GM11168 (cell line): Measurements from ENCODE around the gene CNIH3.
"Not testable (repeated sequence)": the region's sequence is repeated elsewhere in the genome, so short reads cannot be mapped to it uniquely, and the experiment has no call there.

Source experiments
- in situ Hi-C: fragments of 300-500 bp; cut with MboI; formaldehyde crosslinking; loops from one replicate; pipeline ENCODE4 v1.12.0; 2022; ENCODE audit warnings: low sequenced_read_pairs; ENCODE audit not compliant: unreplicated experiment

Gene CNIH3

GRCh38 chr1:224710196-224710595 is 94.1 kb downstream of the CNIH3 start:
- in situ Hi-C loops: no loop called here

- in situ Hi-C loops: not testable (repeated sequence)
Observed at GRCh38 chr1:224711231-224711756, 95.2 kb downstream of the CNIH3 start.

- in situ Hi-C loops: no loop called here
Observed at GRCh38 chr1:224711876-224712275, 95.8 kb downstream of the CNIH3 start.

- in situ Hi-C loops: no loop called here
Observed at GRCh38 chr1:224713228-224713627, 97.1 kb downstream of the CNIH3 start.

GRCh38 chr1:224714553-224714952 is 98.4 kb downstream of the CNIH3 start:
- in situ Hi-C loops: no loop called here

- in situ Hi-C loops: no loop called here
Observed at GRCh38 chr1:224718470-224719053, 102.4 kb downstream of the CNIH3 start.

- in situ Hi-C loops: no loop called here
Observed at GRCh38 chr1:224719716-224720115, 103.6 kb downstream of the CNIH3 start.

GRCh38 chr1:224720216-224720615 is 104.1 kb downstream of the CNIH3 start:
- in situ Hi-C loops: no loop called here

GRCh38 chr1:224721000-224721399 is 104.9 kb downstream of the CNIH3 start:
- in situ Hi-C loops: no loop called here

- in situ Hi-C loops: no loop called here
Observed at GRCh38 chr1:224722838-224723237, 106.7 kb downstream of the CNIH3 start.

- in situ Hi-C loops: no loop called here
Observed at GRCh38 chr1:224724566-224724965, 108.4 kb downstream of the CNIH3 start.

- in situ Hi-C loops: no loop called here
Observed at GRCh38 chr1:224726441-224727182, 110.5 kb downstream of the CNIH3 start.

- in situ Hi-C loops: no loop called here
Observed at GRCh38 chr1:224727351-224728289, 111.5 kb downstream of the CNIH3 start.

GRCh38 chr1:224730540-224730939 is 114.4 kb downstream of the CNIH3 start:
- in situ Hi-C loops: no loop called here

GRCh38 chr1:224730965-224731364 is 114.8 kb downstream of the CNIH3 start:
- in situ Hi-C loops: no loop called here

GRCh38 chr1:224731633-224732032 is 115.5 kb downstream of the CNIH3 start:
- in situ Hi-C loops: no loop called here

- in situ Hi-C loops: no loop called here
Observed at GRCh38 chr1:224732377-224733026, 116.4 kb downstream of the CNIH3 start.

GRCh38 chr1:224733027-224733911 is 117.2 kb downstream of the CNIH3 start:
- in situ Hi-C loops: no loop called here

- in situ Hi-C loops: no loop called here
Observed at GRCh38 chr1:224734261-224734935, 118.3 kb downstream of the CNIH3 start.
